HepG2 (cell line): ENCODE results near the gene NAT9. TPM values are rescaled to one million over a fixed set of nuclear protein-coding genes. Genes with fewer than 3 reads are reported as not detected.

ENCODE experiments used
- CC2D1A ChIP-seq: sonication (generic); formaldehyde crosslinking; IDR thresholded peaks from 2 replicates; pipeline ENCODE4 v1.8.1; 2023; ENCODE audit warnings: mild to moderate bottlenecking, missing genetic modification reagents
- CHD2 ChIP-seq: IDR thresholded peaks from 2 replicates; pipeline ENCODE4 v1.6.1; 2011; ENCODE audit warnings: low read depth, low read length, improper control_type of control experiment
- KLF11 ChIP-seq: IDR thresholded peaks from 2 replicates; pipeline ENCODE4 v1.6.1; 2016; ENCODE audit warnings: missing compliant biosample characterization
- MAFF ChIP-seq: IDR thresholded peaks from 2 replicates; pipeline ENCODE4 v1.6.1; 2011; ENCODE audit warnings: low read depth, low read length, improper control_type of control experiment
- MED13 ChIP-seq: sonication (generic); formaldehyde crosslinking; IDR thresholded peaks from 2 replicates; pipeline ENCODE4 v1.5.0; 2020; ENCODE audit warnings: missing genetic modification reagents
- MXD4 ChIP-seq: IDR thresholded peaks from 2 replicates; pipeline ENCODE4 v1.6.1; 2016; ENCODE audit warnings: mild to moderate bottlenecking, missing biosample characterization, missing genetic modification reagents
- MZF1 ChIP-seq: sonication (generic); formaldehyde crosslinking; IDR thresholded peaks from 2 replicates; pipeline ENCODE4 v1.8.1; 2023; ENCODE audit warnings: mild to moderate bottlenecking, missing genetic modification reagents, borderline replicate concordance
- NCOA5 ChIP-seq: sonication (generic); formaldehyde crosslinking; IDR thresholded peaks from 2 replicates; pipeline ENCODE4 v1.4.0; 2020; ENCODE audit warnings: missing genetic modification reagents
- NFIB ChIP-seq: sonication (generic); formaldehyde crosslinking; IDR thresholded peaks from 2 replicates; pipeline ENCODE4 v1.9.0; 2021; ENCODE audit warnings: missing genetic modification reagents, mild to moderate bottlenecking, borderline replicate concordance
- PHB2 ChIP-seq: fragments of 450-650 bp; IDR thresholded peaks from 2 replicates; pipeline ENCODE4 v1.6.1; 2018; ENCODE audit not compliant: partially characterized antibody
- PRDM10 ChIP-seq: sonication (generic); formaldehyde crosslinking; IDR thresholded peaks from 2 replicates; pipeline ENCODE4 v1.4.0; 2020; ENCODE audit warnings: low read depth, missing genetic modification reagents
- RAD51 ChIP-seq: fragments of 450-650 bp; IDR thresholded peaks from 2 replicates; pipeline ENCODE4 v1.6.1; 2016; ENCODE audit warnings: borderline replicate concordance
- SALL1 ChIP-seq: sonication (generic); formaldehyde crosslinking; IDR thresholded peaks from 2 replicates; pipeline ENCODE4 v1.8.0; 2022; ENCODE audit warnings: mild to moderate bottlenecking, missing genetic modification reagents
- SRSF9 ChIP-seq: fragments of 200-400 bp; formaldehyde crosslinking; IDR thresholded peaks from 2 replicates; pipeline ENCODE4 v1.6.1; 2018; ENCODE audit warnings: borderline replicate concordance, mild to moderate bottlenecking, low read depth, low read length; ENCODE audit not compliant: insufficient read depth, poor library complexity, severe bottlenecking
- TCF12 ChIP-seq, 2 experiments: fragments of 450-650 bp in 1 of 2; sonication (generic) in 1 of 2; formaldehyde crosslinking in 1 of 2; IDR thresholded peaks; 2 replicates each; pipeline versions ENCODE4 v1.6.1 to v1.8.0; 2017 to 2022; ENCODE audit warnings: antibody characterized with exemption in 1 of 2, mild to moderate bottlenecking in 1 of 2, missing genetic modification reagents in 1 of 2, moderate library complexity in 1 of 2
- THAP11 ChIP-seq: IDR thresholded peaks from 2 replicates; pipeline ENCODE4 v1.6.1; 2016; ENCODE audit warnings: missing biosample characterization, missing genetic modification reagents
- TOPORS ChIP-seq: sonication (generic); formaldehyde crosslinking; IDR thresholded peaks from 2 replicates; pipeline ENCODE4 v1.8.0; 2023; ENCODE audit warnings: mild to moderate bottlenecking, missing genetic modification reagents
- WIZ ChIP-seq: sonication (generic); formaldehyde crosslinking; IDR thresholded peaks from 2 replicates; pipeline ENCODE4 v1.5.1; 2020; ENCODE audit warnings: mild to moderate bottlenecking, missing genetic modification reagents
- XBP1 ChIP-seq: sonication (generic); formaldehyde crosslinking; IDR thresholded peaks from 2 replicates; pipeline ENCODE4 v1.5.0; 2020; ENCODE audit warnings: missing genetic modification reagents
- ZNF264 ChIP-seq: sonication (generic); formaldehyde crosslinking; IDR thresholded peaks from 2 replicates; pipeline ENCODE4 v1.4.0; 2020; ENCODE audit warnings: missing genetic modification reagents
- ZNF333 ChIP-seq: sonication (generic); formaldehyde crosslinking; IDR thresholded peaks from 2 replicates; pipeline ENCODE4 v1.4.0; 2020; ENCODE audit warnings: mild to moderate bottlenecking, missing genetic modification reagents, borderline replicate concordance
- ZNF383 ChIP-seq: sonication (generic); formaldehyde crosslinking; IDR thresholded peaks from 2 replicates; pipeline ENCODE4 v1.4.0; 2020; ENCODE audit warnings: missing genetic modification reagents, mild to moderate bottlenecking, borderline replicate concordance
- ZNF460 ChIP-seq: sonication (generic); formaldehyde crosslinking; IDR thresholded peaks from 2 replicates; pipeline ENCODE4 v1.5.1; 2020; ENCODE audit warnings: missing genetic modification reagents, mild to moderate bottlenecking, borderline replicate concordance
- ZNF552 ChIP-seq: sonication (generic); formaldehyde crosslinking; IDR thresholded peaks from 2 replicates; pipeline ENCODE4 v1.9.0; 2022; ENCODE audit warnings: missing genetic modification reagents, mild to moderate bottlenecking, borderline replicate concordance
- ZNF574 ChIP-seq: sonication (generic); formaldehyde crosslinking; IDR thresholded peaks from 2 replicates; pipeline ENCODE4 v1.4.0; 2020; ENCODE audit warnings: missing genetic modification reagents
- ZNF883 ChIP-seq: sonication (generic); formaldehyde crosslinking; IDR thresholded peaks from 2 replicates; pipeline ENCODE4 v1.5.1; 2020; ENCODE audit warnings: mild to moderate bottlenecking, missing genetic modification reagents; ENCODE audit errors: not compliant biosample characterization
- polyA plus RNA-seq, 8 experiments: library from polyadenylated mRNA; depleted of rRNA in 3 of 8; stranded (reverse) in 7 of 8; unstranded in 1 of 8; fragments of >200 nt; fragmentation: Illumina TruSeq in 4 of 8; extraction: Trizol in 4 of 8; gene quantifications; 2 replicates each; pipeline versions ENCODE4 v1.2.1 to v1.2.3, GENCODE V29; 2011 to 2016; ENCODE audit warnings: low read depth in 4 of 8, missing spikeins in 1 of 8, mixed read lengths in 1 of 8; ENCODE audit not compliant: insufficient read depth in 1 of 8
- total RNA-seq, 5 experiments: library from RNA; depleted of rRNA; stranded (reverse); fragments of >200 nt; fragmentation: Illumina TruSeq; extraction: Trizol; gene quantifications; 2 replicates each; pipeline ENCODE4 v1.2.3, GENCODE V29; 2016; ENCODE audit warnings: low read depth in 1 of 5

NAT9 gene
- total and polyA plus RNA-seq, 2 of the 13 experiments (the other 11 are each of a cell fraction or from before 2014, with no cell fraction given): 39.7 to 44.2 TPM

GRCh38 chr17:74769266-74769855, 6.8 kb downstream of the NAT9 start (continued):
- TF ChIP-seq MZF1 (CRISPR knock-in tag): no peak
- TF ChIP-seq ZNF264: 0 out of 2 replicates have a peak, but pooled peaks have one; percentile 12
- no peak for TF ChIP-seq ZNF883 (CRISPR knock-in tag)
- no peak for TF ChIP-seq NCOA5 (CRISPR knock-in tag)
- no peak for TF ChIP-seq RAD51
- TF ChIP-seq MXD4 (CRISPR knock-in tag): no peak
- TF ChIP-seq PRDM10 (CRISPR knock-in tag): no peak
- TF ChIP-seq MED13 (CRISPR knock-in tag): 0 out of 2 replicates have a peak, but pooled peaks have one; percentile 23
- TF ChIP-seq SALL1 (CRISPR knock-in tag): no peak
- TF ChIP-seq SRSF9: no peak
- no peak for TF ChIP-seq NFIB (CRISPR knock-in tag)
- no peak for TF ChIP-seq MAFF
- TF ChIP-seq ZNF552: no peak
- no peak for TF ChIP-seq XBP1 (CRISPR knock-in tag)
- 0 out of 2 replicates have a peak, but pooled peaks have one; percentile 4 for TF ChIP-seq ZNF574 (CRISPR knock-in tag)
- no peak for TF ChIP-seq TCF12 (IDR thresholded peaks at IDR 0.05)
- TF ChIP-seq TCF12 (CRISPR knock-in tag; IDR thresholded peaks at IDR 0.05): no peak
- 0 out of 2 replicates have a peak, but pooled peaks have one; percentile 54 for TF ChIP-seq ZNF383 (CRISPR knock-in tag)
- no peak for TF ChIP-seq PHB2
- TF ChIP-seq THAP11: no peak
- no peak for TF ChIP-seq ZNF460
- no peak for TF ChIP-seq WIZ
- no peak for TF ChIP-seq KLF11 (CRISPR knock-in tag)
- peak; percentile 74; the same call in 1 of the 2 replicates for TF ChIP-seq TOPORS (CRISPR knock-in tag)
- TF ChIP-seq CHD2: no peak
- 0 out of 2 replicates have a peak, but pooled peaks have one; percentile 20 for TF ChIP-seq CC2D1A (CRISPR knock-in tag)
- 0 out of 2 replicates have a peak, but pooled peaks have one; percentile 43 for TF ChIP-seq ZNF333 (CRISPR knock-in tag)
